Astrocyte (in vitro differentiated cells and primary cell): Measurements from ENCODE around the gene GCHFR. TPM values are rescaled to one million over a fixed set of nuclear protein-coding genes. Genes with fewer than 3 reads are reported as not detected.

ENCODE experiments used
- DNase-seq: peaks from one replicate; pipeline ENCODE4 v3.0.0-alpha.2; 2010; ENCODE audit warnings: low read depth
- FAIRE-seq: peaks from 2 replicates; lab custom pipeline; 2011; peaks lifted over from hg19 to GRCh38; lab: Jason Lieb, UNC
- H2AFZ ChIP-seq: 2 replicates; pipeline ENCODE4 v1.6.0; 2012; ENCODE audit warnings: low read depth, low read length, inconsistent platforms
- H3K27ac ChIP-seq: 2 replicates; pipeline ENCODE4 v1.5.1; 2011; ENCODE audit warnings: low read depth, low read length, inconsistent platforms
- H3K27me3 ChIP-seq: 2 replicates; pipeline ENCODE4 v1.6.0; 2011; ENCODE audit warnings: low read length, inconsistent platforms; ENCODE audit not compliant: insufficient read depth
- H3K36me3 ChIP-seq: 2 replicates; pipeline ENCODE4 v1.5.1; 2011; ENCODE audit warnings: low read length, inconsistent platforms; ENCODE audit not compliant: insufficient read depth
- H3K4me1 ChIP-seq: 2 replicates; pipeline ENCODE4 v1.5.1; 2011; ENCODE audit warnings: low read length, inconsistent platforms; ENCODE audit not compliant: insufficient read depth
- H3K4me2 ChIP-seq: 2 replicates; pipeline ENCODE4 v1.6.0; 2012; ENCODE audit warnings: low read length, inconsistent platforms
- H3K4me3 ChIP-seq: 2 replicates; pipeline ENCODE4 v1.5.1; 2011; ENCODE audit warnings: low read depth, mild to moderate bottlenecking, low read length, inconsistent platforms; ENCODE audit not compliant: insufficient read depth
- H3K79me2 ChIP-seq: 2 replicates; pipeline ENCODE4 v1.6.0; 2012; ENCODE audit warnings: mild to moderate bottlenecking, low read length, inconsistent platforms; ENCODE audit not compliant: insufficient read depth
- H3K9ac ChIP-seq: 2 replicates; pipeline ENCODE4 v1.6.0; 2012; ENCODE audit warnings: mild to moderate bottlenecking, low read length, inconsistent platforms
- H3K9me3 ChIP-seq: 2 replicates; pipeline ENCODE4 v1.5.1; 2012; ENCODE audit warnings: low read depth, mild to moderate bottlenecking, low read length, inconsistent platforms; ENCODE audit not compliant: insufficient read depth
- H4K20me1 ChIP-seq: 2 replicates; pipeline ENCODE4 v1.6.0; 2012; ENCODE audit warnings: low read length, inconsistent platforms; ENCODE audit not compliant: insufficient read depth
- H3K27ac Mint-ChIP-seq: one replicate; pipeline ENCODE4 v1.8.0; 2021; ENCODE audit warnings: mild to moderate bottlenecking, mixed read lengths; ENCODE audit not compliant: unreplicated experiment
- H3K27me3 Mint-ChIP-seq: one replicate; pipeline ENCODE4 v1.8.0; 2021; ENCODE audit warnings: low read depth, mixed read lengths; ENCODE audit not compliant: unreplicated experiment
- H3K36me3 Mint-ChIP-seq: one replicate; pipeline ENCODE4 v1.8.0; 2021; ENCODE audit warnings: low read depth, mixed read lengths; ENCODE audit not compliant: unreplicated experiment
- H3K4me1 Mint-ChIP-seq: one replicate; pipeline ENCODE4 v1.8.0; 2021; ENCODE audit warnings: low read depth, mixed read lengths; ENCODE audit not compliant: unreplicated experiment
- H3K4me3 Mint-ChIP-seq: one replicate; pipeline ENCODE4 v1.8.0; 2021; ENCODE audit warnings: mild to moderate bottlenecking, moderate library complexity, mixed read lengths; ENCODE audit not compliant: unreplicated experiment
- H3K9me3 Mint-ChIP-seq: one replicate; pipeline ENCODE4 v1.8.0; 2021; ENCODE audit warnings: mild to moderate bottlenecking, mixed read lengths; ENCODE audit not compliant: unreplicated experiment
- EZH2 ChIP-seq: IDR thresholded peaks from 2 replicates; pipeline ENCODE4 v1.6.1; 2012; ENCODE audit warnings: mild to moderate bottlenecking, low read length, inconsistent platforms; ENCODE audit not compliant: insufficient read depth
- total RNA-seq: library from RNA; stranded (reverse); gene quantifications from 2 replicates; pipeline ENCODE4 v1.2.1, GENCODE V29; 2021
- TF ChIP-seq, protein P1 (sequence below): IDR thresholded peaks from 2 replicates; pipeline ENCODE4 v1.5.1; 2011; ENCODE audit warnings: low read depth, mild to moderate bottlenecking, inconsistent platforms, low read length, moderate library complexity; ENCODE audit not compliant: insufficient read depth

Gene GCHFR
- total RNA-seq, 1 donor from 2014 or later, result 7.3 TPM

DNA sequence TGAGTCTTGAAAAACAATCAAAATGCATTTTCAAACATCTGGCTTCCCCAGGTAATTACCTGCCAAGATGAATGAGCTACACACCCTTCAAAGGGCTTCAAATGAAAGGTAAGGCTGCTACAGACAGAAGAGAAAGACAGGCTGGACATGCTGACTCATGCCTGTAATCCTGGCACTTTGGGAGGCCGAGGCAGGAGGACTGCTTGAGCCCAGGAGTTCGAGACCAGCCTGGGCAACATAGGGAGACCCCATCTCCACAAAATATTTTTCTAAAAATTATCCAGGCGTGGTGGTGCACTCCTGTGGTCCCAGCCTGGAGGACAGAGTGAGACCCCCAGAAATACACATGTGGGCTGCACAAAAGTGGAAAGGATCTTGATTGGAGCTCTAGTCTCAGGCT lies 28.5 kb downstream of the GCHFR start:
- peaks cover 3% of the 10 kb centered on the region for H3K36me3 ChIP-seq
- Mint-ChIP-seq H3K27me3 (no peaks in the 10 kb centered on the region), H3K4me1 (peaks cover 9% of the 10 kb centered on the region), H3K9me3 (no peaks in the 10 kb centered on the region), H3K4me3 (no peak overlapping the region), H3K36me3 (peaks cover 11% of the 10 kb centered on the region), H3K27ac (no peak overlapping the region)
- no peak overlapping the region for H3K4me3 ChIP-seq
- H3K79me2 ChIP-seq, result peaks cover 52% of the 10 kb centered on the region
- H2AFZ ChIP-seq, result no peak overlapping the region
- H3K4me2 ChIP-seq, result no peak overlapping the region
- peak overlapping the region; percentile 1 for H3K27ac ChIP-seq
- H3K4me1 ChIP-seq, result peaks cover 28% of the 10 kb centered on the region
- H3K9ac ChIP-seq, result no peak overlapping the region
- peaks cover 26% of the 10 kb centered on the region for H4K20me1 ChIP-seq
- no peaks in the 10 kb centered on the region for H3K27me3 ChIP-seq
- H3K9me3 ChIP-seq, result no peaks in the 10 kb centered on the region
- FAIRE-seq (no peak), DNase-seq (no peak)
- TF ChIP-seq, protein P1, sequence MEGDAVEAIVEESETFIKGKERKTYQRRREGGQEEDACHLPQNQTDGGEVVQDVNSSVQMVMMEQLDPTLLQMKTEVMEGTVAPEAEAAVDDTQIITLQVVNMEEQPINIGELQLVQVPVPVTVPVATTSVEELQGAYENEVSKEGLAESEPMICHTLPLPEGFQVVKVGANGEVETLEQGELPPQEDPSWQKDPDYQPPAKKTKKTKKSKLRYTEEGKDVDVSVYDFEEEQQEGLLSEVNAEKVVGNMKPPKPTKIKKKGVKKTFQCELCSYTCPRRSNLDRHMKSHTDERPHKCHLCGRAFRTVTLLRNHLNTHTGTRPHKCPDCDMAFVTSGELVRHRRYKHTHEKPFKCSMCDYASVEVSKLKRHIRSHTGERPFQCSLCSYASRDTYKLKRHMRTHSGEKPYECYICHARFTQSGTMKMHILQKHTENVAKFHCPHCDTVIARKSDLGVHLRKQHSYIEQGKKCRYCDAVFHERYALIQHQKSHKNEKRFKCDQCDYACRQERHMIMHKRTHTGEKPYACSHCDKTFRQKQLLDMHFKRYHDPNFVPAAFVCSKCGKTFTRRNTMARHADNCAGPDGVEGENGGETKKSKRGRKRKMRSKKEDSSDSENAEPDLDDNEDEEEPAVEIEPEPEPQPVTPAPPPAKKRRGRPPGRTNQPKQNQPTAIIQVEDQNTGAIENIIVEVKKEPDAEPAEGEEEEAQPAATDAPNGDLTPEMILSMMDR, result no peak
- TF ChIP-seq EZH2, result no peak

DNA sequence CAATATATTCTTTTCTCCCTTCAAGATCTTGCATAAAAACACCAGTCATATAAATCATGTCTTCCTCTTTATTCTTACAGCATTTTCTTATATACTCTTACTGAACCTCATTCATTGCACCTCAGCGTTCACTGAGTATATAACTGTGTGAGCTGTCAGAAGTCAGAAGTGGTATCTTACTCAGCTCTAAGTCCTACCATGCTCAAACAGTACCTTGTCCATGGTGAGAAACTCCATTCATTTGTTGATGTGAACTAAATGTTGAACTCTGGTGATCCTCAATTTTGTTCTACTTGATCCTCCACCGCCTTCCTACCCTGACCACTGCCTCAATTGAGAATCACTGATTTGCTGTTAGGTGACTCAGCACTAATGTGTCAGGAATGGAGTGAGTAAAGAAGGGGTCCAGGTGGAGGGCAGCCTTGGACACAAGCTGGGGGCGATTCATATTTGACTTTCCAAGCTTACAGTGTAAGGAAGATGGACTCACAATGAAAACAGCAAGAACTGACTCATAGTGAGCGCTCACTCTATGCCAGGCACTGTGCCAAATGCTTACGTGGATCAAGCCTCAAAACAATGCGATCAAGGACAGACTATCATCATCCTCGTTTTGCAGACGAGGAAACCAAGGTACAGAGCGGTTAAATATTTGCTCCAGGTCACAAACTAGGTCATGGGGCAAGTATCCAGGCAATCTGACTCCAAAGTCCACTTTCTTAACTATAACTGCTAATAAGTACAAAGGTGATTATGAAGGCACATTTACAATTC lies 29.5 kb downstream of the GCHFR start:
- Mint-ChIP-seq H3K9me3 (no peaks in the 10 kb centered on the region), H3K36me3 (peaks cover 14% of the 10 kb centered on the region), H3K27ac (peak overlapping the region; percentile 38), H3K4me3 (no peak overlapping the region), H3K27me3 (no peaks in the 10 kb centered on the region), H3K4me1 (peaks cover 14% of the 10 kb centered on the region)
- DNase-seq (peak; percentile 94), FAIRE-seq (peak; percentile 81)
- H3K27ac ChIP-seq, result peak overlapping the region; percentile 80
- H3K9ac ChIP-seq, result peak overlapping the region; percentile 51
- peak overlapping the region; percentile 5 for H3K4me3 ChIP-seq
- peaks cover 23% of the 10 kb centered on the region for H4K20me1 ChIP-seq
- peaks cover 21% of the 10 kb centered on the region for H3K4me1 ChIP-seq
- peaks cover 3% of the 10 kb centered on the region for H3K36me3 ChIP-seq
- peak overlapping the region; percentile 69 for H3K4me2 ChIP-seq
- no peaks in the 10 kb centered on the region for H3K9me3 ChIP-seq
- no peaks in the 10 kb centered on the region for H3K27me3 ChIP-seq
- no peak overlapping the region for H2AFZ ChIP-seq
- TF ChIP-seq, protein P1, result no peak
- TF ChIP-seq EZH2, result no peak
- H3K79me2 ChIP-seq, result peaks cover 45% of the 10 kb centered on the region

DNA sequence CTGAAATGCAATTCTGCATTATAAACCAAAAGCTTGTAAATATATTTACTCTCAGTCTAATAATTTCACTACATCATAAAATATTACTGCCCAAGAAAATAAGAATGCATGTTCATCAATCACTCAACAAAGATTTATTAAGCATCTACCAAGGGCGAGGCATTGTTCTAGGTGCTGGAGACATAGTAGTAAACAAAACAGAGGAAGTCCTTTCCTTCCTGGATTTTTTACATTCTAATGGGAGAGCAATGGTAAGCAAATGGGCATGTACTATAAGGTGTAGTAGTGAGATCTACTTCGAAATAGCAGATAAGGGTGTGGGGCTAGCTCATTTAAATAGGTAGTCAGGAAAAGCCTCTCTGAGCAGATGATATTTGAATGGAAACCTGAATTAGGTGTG lies 32.2 kb downstream of the GCHFR start:
- Histone ChIP-seq H3K4me2 (no peak overlapping the region), H3K9ac (no peak overlapping the region), H2AFZ (no peak overlapping the region), H3K27me3 (no peaks in the 10 kb centered on the region), H3K79me2 (peaks cover 40% of the 10 kb centered on the region), H3K4me1 (peaks cover 16% of the 10 kb centered on the region), H3K9me3 (no peaks in the 10 kb centered on the region), H3K27ac (no peak overlapping the region), H3K36me3 (peaks cover 3% of the 10 kb centered on the region), H4K20me1 (peaks cover 18% of the 10 kb centered on the region), H3K4me3 (no peak overlapping the region)
- Mint-ChIP-seq H3K4me3 (no peak overlapping the region), H3K9me3 (no peaks in the 10 kb centered on the region), H3K4me1 (peaks cover 15% of the 10 kb centered on the region), H3K36me3 (peaks cover 16% of the 10 kb centered on the region), H3K27ac (no peak overlapping the region), H3K27me3 (no peaks in the 10 kb centered on the region)
- DNase-seq (no peak), FAIRE-seq (no peak)
- no peak for TF ChIP-seq EZH2
- TF ChIP-seq, protein P1, result no peak
